CD4-positive, alpha-beta T cell treated with Interleukin-17A for 4 hours (primary cell): ENCODE data around the gene GLDC.

Source experiments
- DNase-seq: peaks from one replicate; pipeline ENCODE4 v3.0.0-alpha.2; 2020; ENCODE audit warnings: mixed read lengths

GLDC gene

GRCh38 chr9:6616951-6617602, 28.5 kb downstream of the GLDC start:
- no peak for DNase-seq

- no peak for DNase-seq
Observed at GRCh38 chr9:6614489-6614888, 31.0 kb downstream of the GLDC start.

GRCh38 chr9:6611865-6612264, 33.7 kb downstream of the GLDC start:
- no peak for DNase-seq

- no peak for DNase-seq
Observed at GRCh38 chr9:6610073-6610472, 35.5 kb downstream of the GLDC start.

- DNase-seq: no peak
Observed at GRCh38 chr9:6609497-6610016, 36.0 kb downstream of the GLDC start.

- DNase-seq: no peak
Observed at GRCh38 chr9:6605202-6605601, 40.3 kb downstream of the GLDC start.

- no peak for DNase-seq
Observed at GRCh38 chr9:6600426-6600825, 45.1 kb downstream of the GLDC start.

- DNase-seq: no peak
Observed at GRCh38 chr9:6600006-6600405, 45.5 kb downstream of the GLDC start.

- no peak for DNase-seq
Observed at GRCh38 chr9:6598249-6598725, 47.2 kb downstream of the GLDC start.

- DNase-seq: no peak
Observed at GRCh38 chr9:6592791-6593190, 52.7 kb downstream of the GLDC start.

GRCh38 chr9:6592231-6592630, 53.3 kb downstream of the GLDC start:
- no peak for DNase-seq

GRCh38 chr9:6590772-6591384, 54.7 kb downstream of the GLDC start:
- no peak for DNase-seq

GRCh38 chr9:6590334-6590733, 55.2 kb downstream of the GLDC start:
- no peak for DNase-seq

GRCh38 chr9:6584881-6585597, 60.5 kb downstream of the GLDC start:
- no peak for DNase-seq

- DNase-seq: no peak
Observed at GRCh38 chr9:6581253-6581652, 64.3 kb downstream of the GLDC start.

- DNase-seq: no peak
Observed at GRCh38 chr9:6579613-6580012, 65.9 kb downstream of the GLDC start.

GRCh38 chr9:6576987-6577386, 68.5 kb downstream of the GLDC start:
- DNase-seq: no peak

GRCh38 chr9:6575324-6576034, 70.0 kb downstream of the GLDC start:
- DNase-seq: no peak

- DNase-seq: peak; percentile 31
Observed at GRCh38 chr9:6567140-6567591, 78.4 kb downstream of the GLDC start.

GRCh38 chr9:6566409-6567139, 79.0 kb downstream of the GLDC start:
- DNase-seq: peak; percentile 19

GRCh38 chr9:6565312-6565711, 80.2 kb downstream of the GLDC start:
- no peak for DNase-seq

GRCh38 chr9:6564868-6565267, 80.7 kb downstream of the GLDC start:
- no peak for DNase-seq
